PC-9 (cell line): ENCODE results near the gene CORIN. TPM values are rescaled to one million over a fixed set of nuclear protein-coding genes. Genes with fewer than 3 reads are reported as not detected.

Source experiments
- BruUV-seq: library from RNA; stranded (reverse); fragments of 400-500 nt; replicated peaks from 2 replicates; lab custom pipeline; 2021; lab: Mats Ljungman, UMichigan
- CTCF ChIA-PET: fragments of 300-600 bp; sonication (Branson Sonifier 250); formaldehyde crosslinking; loops from one replicate; lab custom pipeline; 2022; ENCODE audit warnings: antibody characterized with exemption; lab: Charles Lee
- POLR2A ChIA-PET: fragments of 300-600 bp; sonication (Branson Sonifier 250); formaldehyde crosslinking; loops from one replicate; lab custom pipeline; 2022; ENCODE audit warnings: antibody characterized with exemption; ENCODE audit not compliant: unreplicated experiment; lab: Charles Lee
- DNase-seq, 2 experiments: peaks; one replicate each; pipeline versions ENCODE4 v3.0.0 to v3.0.0-alpha.2; 2015 to 2022; ENCODE audit warnings: mixed read lengths in 1 of 2
- H2AFZ ChIP-seq: fragments of 200-600 bp; sonication (generic); 2 replicates; pipeline ENCODE4 v1.8.1; 2017; ENCODE audit warnings: antibody characterized with exemption
- H3F3A ChIP-seq: fragments of 200-600 bp; sonication (generic); 2 replicates; pipeline ENCODE4 v1.8.1; 2017; ENCODE audit warnings: antibody characterized with exemption, mild to moderate bottlenecking, low read depth; ENCODE audit not compliant: insufficient read depth
- H3K27ac ChIP-seq: fragments of 200-600 bp; sonication (generic); 2 replicates; pipeline ENCODE4 v1.6.1; 2016; ENCODE audit warnings: mixed run types
- H3K27me3 ChIP-seq: fragments of 200-600 bp; sonication (generic); 2 replicates; pipeline ENCODE4 v1.6.1; 2016; ENCODE audit warnings: low read depth, mixed run types; ENCODE audit not compliant: insufficient read depth
- H3K36me3 ChIP-seq: fragments of 200-600 bp; sonication (generic); 2 replicates; pipeline ENCODE4 v1.6.1; 2016; ENCODE audit warnings: low read depth, mixed run types
- H3K4me1 ChIP-seq: fragments of 200-600 bp; sonication (generic); replicated peaks from 2 replicates; pipeline ENCODE4 v1.6.1; 2016; ENCODE audit warnings: mixed run types; ENCODE audit not compliant: insufficient read depth
- H3K4me2 ChIP-seq: fragments of 200-600 bp; sonication (generic); 2 replicates; pipeline ENCODE4 v1.6.1; 2017; ENCODE audit warnings: mixed run types
- H3K4me3 ChIP-seq: fragments of 200-600 bp; sonication (generic); 2 replicates; pipeline ENCODE4 v1.6.1; 2016; ENCODE audit warnings: mixed run types
- H3K79me2 ChIP-seq: fragments of 200-600 bp; sonication (generic); 2 replicates; pipeline ENCODE4 v1.6.1; 2017; ENCODE audit warnings: low read depth, mixed run types
- H3K9me2 ChIP-seq: fragments of 200-600 bp; sonication (generic); 2 replicates; pipeline ENCODE4 v1.8.1; 2017; ENCODE audit warnings: mild to moderate bottlenecking; ENCODE audit not compliant: insufficient read depth
- H3K9me3 ChIP-seq: fragments of 200-600 bp; sonication (generic); 2 replicates; pipeline ENCODE4 v1.8.1; 2016; ENCODE audit warnings: low read depth; ENCODE audit not compliant: insufficient read depth
- H4K20me1 ChIP-seq: fragments of 200-600 bp; sonication (generic); 2 replicates; pipeline ENCODE4 v1.8.1; 2017; ENCODE audit not compliant: insufficient read depth
- CTCF ChIP-seq: fragments of 200-600 bp; sonication (generic); conservative IDR thresholded peaks from 2 replicates; pipeline ENCODE4 v1.6.1; 2017; ENCODE audit warnings: mixed run types, antibody characterized with exemption, mild to moderate bottlenecking, moderate library complexity
- EZH2 ChIP-seq: fragments of 200-600 bp; sonication (generic); IDR thresholded peaks from 2 replicates; pipeline ENCODE4 v1.8.0; 2017; ENCODE audit warnings: antibody characterized with exemption, low read depth
- intact Hi-C: fragments of 100-400 bp; cut with micrococcal nuclease; formaldehyde crosslinking; loops from one replicate; pipeline ENCODE4 v1.10.0; 2022; ENCODE audit not compliant: unreplicated experiment
- total RNA-seq: library from RNA; stranded (reverse); gene quantifications from 2 replicates; pipeline ENCODE4 v1.2.3, GENCODE V29; 2021

The CORIN gene
- total RNA-seq, 1 experiment from 2014 or later: not detected

GRCh38 chr4:47719576-47719975, 118.3 kb downstream of the CORIN start:
- no peaks in the 10 kb centered on the region for H3K27me3 ChIP-seq
- no peaks in the 10 kb centered on the region for H3K36me3 ChIP-seq
- no TSS peak for BruUV-seq
- POLR2A ChIA-PET: no interaction called here
- no peak overlapping the region for H3K4me2 ChIP-seq
- H3K4me1 ChIP-seq: no peaks in the 10 kb centered on the region
- no peaks in the 10 kb centered on the region for H3K9me2 ChIP-seq
- H3K4me3 ChIP-seq: no peak overlapping the region
- no peaks in the 10 kb centered on the region; the same call in 1 of the 2 replicates for H3K9me3 ChIP-seq
- CTCF ChIA-PET: no interaction called here
- no peaks in the 10 kb centered on the region for H3F3A ChIP-seq
- intact Hi-C loops: no loop called here
- H2AFZ ChIP-seq: no peak overlapping the region
- no peak overlapping the region for H3K27ac ChIP-seq
- no peak for DNase-seq
- TF ChIP-seq EZH2 (no peak), CTCF (no peak)
- H4K20me1 ChIP-seq: no peaks in the 10 kb centered on the region
- H3K79me2 ChIP-seq: no peaks in the 10 kb centered on the region

GRCh38 chr4:47718696-47719095, 119.2 kb downstream of the CORIN start:
- Histone ChIP-seq H3K4me2 (no peak overlapping the region), H3K4me1 (no peaks in the 10 kb centered on the region), H4K20me1 (no peaks in the 10 kb centered on the region), H3K27me3 (no peaks in the 10 kb centered on the region), H3K9me3 (no peaks in the 10 kb centered on the region; the same call in 1 of the 2 replicates), H3K36me3 (no peaks in the 10 kb centered on the region), H3K4me3 (no peak overlapping the region), H3K79me2 (no peaks in the 10 kb centered on the region), H3K27ac (no peak overlapping the region), H3K9me2 (no peaks in the 10 kb centered on the region), H3F3A (no peaks in the 10 kb centered on the region), H2AFZ (no peak overlapping the region)
- intact Hi-C loops: no loop called here
- CTCF ChIA-PET: no interaction called here
- no peak for TF ChIP-seq EZH2
- TF ChIP-seq CTCF: no peak
- no TSS peak for BruUV-seq
- POLR2A ChIA-PET: no interaction called here
- DNase-seq: no peak

GRCh38 chr4:47717188-47717587, 120.7 kb downstream of the CORIN start:
- Histone ChIP-seq H3F3A (no peaks in the 10 kb centered on the region), H3K27me3 (no peaks in the 10 kb centered on the region), H3K4me3 (no peak overlapping the region), H3K4me1 (no peaks in the 10 kb centered on the region), H3K9me2 (no peaks in the 10 kb centered on the region), H2AFZ (no peak overlapping the region), H3K36me3 (no peaks in the 10 kb centered on the region), H3K27ac (no peak overlapping the region), H3K9me3 (no peaks in the 10 kb centered on the region; the same call in 1 of the 2 replicates), H3K79me2 (no peaks in the 10 kb centered on the region), H3K4me2 (no peak overlapping the region), H4K20me1 (no peaks in the 10 kb centered on the region)
- no peak for TF ChIP-seq CTCF
- no peak for TF ChIP-seq EZH2
- ChIA-PET POLR2A (no interaction called here), CTCF (no interaction called here)
- intact Hi-C loops: no loop called here
- BruUV-seq: no TSS peak
- no peak for DNase-seq
